ENCODE results near the gene IL12B. TPM values are rescaled to one million over a fixed set of nuclear protein-coding genes. Genes with fewer than 3 reads are reported as not detected.
"Not testable (repeated sequence)": the region's sequence is repeated elsewhere in the genome, so short reads cannot be mapped to it uniquely, and the experiment has no call there.

The IL12B gene
- total RNA-seq (2021; ENCODE audit: unreplicated experiment) (not detected), Bru-seq, nascent RNA (percentile 10 among the genes with signal in this experiment), BruChase-seq, experiment 1, labeled RNA remaining after a 2-hour chase (not detected), BruChase-seq, experiment 2, labeled RNA remaining after a 6-hour chase (percentile 6 among the genes with signal in this experiment)
- polyA plus RNA-seq (2012; ENCODE audit: insufficient read length), result not detected
- long read RNA-seq, result 0 reads

- no peak within 1 kb of the TSS for H3K27ac ChIP-seq (ENCODE audit: low read length)
- peaks cover 13% of the 10 kb centered on the region for H3K27me3 ChIP-seq (ENCODE audit: control insufficient read depth, insufficient read depth, low read length)
- H3K36me3 ChIP-seq (ENCODE audit: control insufficient read depth, insufficient read depth, low read length), result no peaks in the 10 kb centered on the region
- intact Hi-C loops (cut with micrococcal nuclease; ENCODE audit: unreplicated experiment), result loop anchor here (5.0 kb wide), 1 partner anchor 657 kb away; no protein-coding TSS in a partner anchor
- BruUV-seq (replicated peaks), result no TSS peak
- H3K4me1 ChIP-seq (ENCODE audit: control insufficient read depth, insufficient read depth, low read length), result no peaks in the 10 kb centered on the region
- TF ChIP-seq, protein P1, sequence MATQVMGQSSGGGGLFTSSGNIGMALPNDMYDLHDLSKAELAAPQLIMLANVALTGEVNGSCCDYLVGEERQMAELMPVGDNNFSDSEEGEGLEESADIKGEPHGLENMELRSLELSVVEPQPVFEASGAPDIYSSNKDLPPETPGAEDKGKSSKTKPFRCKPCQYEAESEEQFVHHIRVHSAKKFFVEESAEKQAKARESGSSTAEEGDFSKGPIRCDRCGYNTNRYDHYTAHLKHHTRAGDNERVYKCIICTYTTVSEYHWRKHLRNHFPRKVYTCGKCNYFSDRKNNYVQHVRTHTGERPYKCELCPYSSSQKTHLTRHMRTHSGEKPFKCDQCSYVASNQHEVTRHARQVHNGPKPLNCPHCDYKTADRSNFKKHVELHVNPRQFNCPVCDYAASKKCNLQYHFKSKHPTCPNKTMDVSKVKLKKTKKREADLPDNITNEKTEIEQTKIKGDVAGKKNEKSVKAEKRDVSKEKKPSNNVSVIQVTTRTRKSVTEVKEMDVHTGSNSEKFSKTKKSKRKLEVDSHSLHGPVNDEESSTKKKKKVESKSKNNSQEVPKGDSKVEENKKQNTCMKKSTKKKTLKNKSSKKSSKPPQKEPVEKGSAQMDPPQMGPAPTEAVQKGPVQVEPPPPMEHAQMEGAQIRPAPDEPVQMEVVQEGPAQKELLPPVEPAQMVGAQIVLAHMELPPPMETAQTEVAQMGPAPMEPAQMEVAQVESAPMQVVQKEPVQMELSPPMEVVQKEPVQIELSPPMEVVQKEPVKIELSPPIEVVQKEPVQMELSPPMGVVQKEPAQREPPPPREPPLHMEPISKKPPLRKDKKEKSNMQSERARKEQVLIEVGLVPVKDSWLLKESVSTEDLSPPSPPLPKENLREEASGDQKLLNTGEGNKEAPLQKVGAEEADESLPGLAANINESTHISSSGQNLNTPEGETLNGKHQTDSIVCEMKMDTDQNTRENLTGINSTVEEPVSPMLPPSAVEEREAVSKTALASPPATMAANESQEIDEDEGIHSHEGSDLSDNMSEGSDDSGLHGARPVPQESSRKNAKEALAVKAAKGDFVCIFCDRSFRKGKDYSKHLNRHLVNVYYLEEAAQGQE (IDR thresholded peaks at IDR 0.05; ENCODE audit: insufficient read depth in 1 of 2, low read depth in 2 of 2, low read length in 1 of 2), result no peak
- TF ChIP-seq CTCF (IDR thresholded peaks at IDR 0.05), result no peak
- TF ChIP-seq POLR2AphosphoS5 (IDR thresholded peaks at IDR 0.05; ENCODE audit: low read depth, low read length), result no peak
- no peak for TF ChIP-seq TCF7L2 (IDR thresholded peaks at IDR 0.05; ENCODE audit: low read depth, low read length)
- TF ChIP-seq SIN3A (IDR thresholded peaks at IDR 0.05; ENCODE audit: borderline replicate concordance, insufficient read depth, low read depth, low read length), result no peak
- ChIA-PET POLR2A (no interaction called here), CTCF (no interaction called here)
- in situ Hi-C loops (cut with HindIII; ENCODE audit: low pct_unique_long_range_greater_than_20kb, low sequenced_read_pairs), result no loop called here
- ATAC-seq (no peak), DNase-seq (ENCODE audit: low read depth, low spot score) (no peak)
- H3K9me3 ChIP-seq (ENCODE audit: control insufficient read depth, insufficient read depth, low read depth, low read length), result no peaks in the 10 kb centered on the region
- peak within 1 kb of the TSS; percentile 42 to 49; a peak in 3 of 4 replicates for H3K4me3 ChIP-seq (ENCODE audit: low read depth in 2 of 2, low read length in 2 of 2)
These were observed at the start of gene IL12B for GRCh38 chr5:159330131-159330800. TSS of gene IL12B (minus strand) at chr5:159330487. CDS start at chr5:159326782, 3,705 bp downstream.

- Histone ChIP-seq H3K27me3 (ENCODE audit: control insufficient read depth, insufficient read depth, low read length) (no peaks in the 10 kb centered on the region), H3K9me3 (ENCODE audit: control insufficient read depth, insufficient read depth, low read depth, low read length) (0 out of 2 replicates have a peak, but pooled peaks cover 3% of the 10 kb centered on the region), H3K4me1 (ENCODE audit: control insufficient read depth, insufficient read depth, low read length) (no peaks in the 10 kb centered on the region), H3K27ac (ENCODE audit: low read length) (no peak overlapping the region), H3K36me3 (ENCODE audit: control insufficient read depth, insufficient read depth, low read length) (no peaks in the 10 kb centered on the region), H3K4me3 (ENCODE audit: low read depth in 2 of 2, low read length in 2 of 2) (no peak overlapping the region)
- ATAC-seq, result no peak
- TF ChIP-seq CTCF (IDR thresholded peaks at IDR 0.05), result no peak
- TF ChIP-seq TCF7L2 (IDR thresholded peaks at IDR 0.05; ENCODE audit: low read depth, low read length), result no peak
- TF ChIP-seq SIN3A (IDR thresholded peaks at IDR 0.05; ENCODE audit: borderline replicate concordance, insufficient read depth, low read depth, low read length), result no peak
- TF ChIP-seq POLR2AphosphoS5 (IDR thresholded peaks at IDR 0.05; ENCODE audit: low read depth, low read length), result no peak
- TF ChIP-seq, protein P1 (IDR thresholded peaks at IDR 0.05; ENCODE audit: insufficient read depth in 1 of 2, low read depth in 2 of 2, low read length in 1 of 2), result no peak
- POLR2A ChIA-PET, result no interaction called here
- BruUV-seq (replicated peaks), result no TSS peak
- CTCF ChIA-PET, result no interaction called here
- in situ Hi-C loops (cut with HindIII; ENCODE audit: low pct_unique_long_range_greater_than_20kb, low sequenced_read_pairs) (no loop called here), intact Hi-C loops (cut with micrococcal nuclease; ENCODE audit: unreplicated experiment) (no loop called here)
- no peak for DNase-seq (ENCODE audit: low read depth, low spot score)
These were observed 47.4 kb upstream of the IL12B start for GRCh38 chr5:159377653-159378052.

DNA sequence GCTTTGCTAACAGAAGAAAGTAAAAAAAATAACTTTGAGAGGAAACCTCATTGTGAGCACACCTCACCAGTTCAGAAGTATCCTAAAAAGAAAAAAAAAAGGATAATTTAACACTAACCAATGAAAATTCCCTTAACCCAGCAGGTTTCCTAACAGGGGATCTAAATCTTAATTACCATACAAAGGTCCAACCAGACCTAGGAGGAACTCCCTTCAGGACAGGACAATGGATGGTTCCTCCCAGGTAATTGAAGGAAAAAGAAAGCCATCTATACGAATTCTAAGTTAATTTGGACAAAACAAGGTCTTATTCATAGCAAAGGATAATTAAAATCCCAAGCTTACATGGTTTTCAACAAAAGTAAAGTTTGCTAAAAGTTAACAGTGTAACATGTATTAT lies 37.6 kb upstream of the IL12B start:
- H3K27me3 ChIP-seq (ENCODE audit: control insufficient read depth, insufficient read depth, low read length); CTCF ChIA-PET; H3K36me3 ChIP-seq (ENCODE audit: control insufficient read depth, insufficient read depth, low read length); intact Hi-C loops (cut with micrococcal nuclease; ENCODE audit: unreplicated experiment); H3K27ac ChIP-seq (ENCODE audit: low read length); H3K9me3 ChIP-seq (ENCODE audit: control insufficient read depth, insufficient read depth, low read depth, low read length); H3K4me3 ChIP-seq (ENCODE audit: low read depth in 2 of 2, low read length in 2 of 2); DNase-seq (ENCODE audit: low read depth, low spot score); H3K4me1 ChIP-seq (ENCODE audit: control insufficient read depth, insufficient read depth, low read length); BruUV-seq (replicated peaks); ATAC-seq; POLR2A ChIA-PET; in situ Hi-C loops (cut with HindIII; ENCODE audit: low pct_unique_long_range_greater_than_20kb, low sequenced_read_pairs): not testable (repeated sequence)

All from Panc1 (cell line).